Panc1 (cell line): ENCODE results near the gene SURF2.

Source experiments
- POLR2AphosphoS5 ChIP-seq: IDR thresholded peaks from 2 replicates; pipeline ENCODE4 v1.6.1; 2012; ENCODE audit warnings: mild to moderate bottlenecking, low read depth, low read length, moderate library complexity
- TCF7L2 ChIP-seq: IDR thresholded peaks from 2 replicates; pipeline ENCODE4 v1.6.1; 2011; ENCODE audit warnings: mild to moderate bottlenecking, low read depth, low read length, inconsistent platforms
- TF ChIP-seq, protein P1 (sequence below): fragments of 450-650 bp; IDR thresholded peaks from 2 replicates; pipeline ENCODE4 v1.5.1; 2017; ENCODE audit warnings: mild to moderate bottlenecking

DNA sequence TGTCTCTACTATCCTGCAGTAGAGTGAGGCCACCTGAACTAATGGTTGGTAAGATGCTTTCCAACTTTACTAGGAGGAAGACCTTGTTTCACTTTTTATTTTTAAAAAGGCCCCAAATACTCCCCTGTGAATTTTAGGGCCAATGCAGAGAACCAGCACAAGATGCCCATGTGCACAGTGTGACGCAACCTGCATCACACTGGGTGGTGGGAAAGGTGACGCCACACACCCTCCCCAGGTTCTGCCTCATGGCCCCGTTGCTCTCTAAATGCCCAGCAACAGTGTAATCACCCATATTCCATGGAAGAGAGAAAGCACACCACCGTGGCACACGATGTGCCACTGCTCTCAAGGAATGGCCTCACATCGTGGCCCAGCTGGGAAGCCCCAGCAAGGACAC is 13.1 kb downstream of the SURF2 start:
- TF ChIP-seq, protein P1, sequence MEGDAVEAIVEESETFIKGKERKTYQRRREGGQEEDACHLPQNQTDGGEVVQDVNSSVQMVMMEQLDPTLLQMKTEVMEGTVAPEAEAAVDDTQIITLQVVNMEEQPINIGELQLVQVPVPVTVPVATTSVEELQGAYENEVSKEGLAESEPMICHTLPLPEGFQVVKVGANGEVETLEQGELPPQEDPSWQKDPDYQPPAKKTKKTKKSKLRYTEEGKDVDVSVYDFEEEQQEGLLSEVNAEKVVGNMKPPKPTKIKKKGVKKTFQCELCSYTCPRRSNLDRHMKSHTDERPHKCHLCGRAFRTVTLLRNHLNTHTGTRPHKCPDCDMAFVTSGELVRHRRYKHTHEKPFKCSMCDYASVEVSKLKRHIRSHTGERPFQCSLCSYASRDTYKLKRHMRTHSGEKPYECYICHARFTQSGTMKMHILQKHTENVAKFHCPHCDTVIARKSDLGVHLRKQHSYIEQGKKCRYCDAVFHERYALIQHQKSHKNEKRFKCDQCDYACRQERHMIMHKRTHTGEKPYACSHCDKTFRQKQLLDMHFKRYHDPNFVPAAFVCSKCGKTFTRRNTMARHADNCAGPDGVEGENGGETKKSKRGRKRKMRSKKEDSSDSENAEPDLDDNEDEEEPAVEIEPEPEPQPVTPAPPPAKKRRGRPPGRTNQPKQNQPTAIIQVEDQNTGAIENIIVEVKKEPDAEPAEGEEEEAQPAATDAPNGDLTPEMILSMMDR, result no peak
- TF ChIP-seq POLR2AphosphoS5 (no peak), TCF7L2 (no peak)
